Stimulated activated naive CD8-positive, alpha-beta T cell treated with anti-CD3 and anti-CD28 coated beads, Interleukin-15, Interleukin-2, amounts not matched to agents 100 ng/mL and 50 ng/mL, for 24 hours (primary cell): ENCODE results near the gene C3orf80.
"Not testable (repeated sequence)": the region's sequence is repeated elsewhere in the genome, so short reads cannot be mapped to it uniquely, and the experiment has no call there.

ENCODE experiments used
- H3K27ac Mint-ChIP-seq: one replicate; pipeline ENCODE4 v1.8.0; 2021; ENCODE audit warnings: mild to moderate bottlenecking, mixed read lengths
- H3K27me3 Mint-ChIP-seq: one replicate; pipeline ENCODE4 v1.8.0; 2021; ENCODE audit warnings: mixed read lengths
- H3K36me3 Mint-ChIP-seq: one replicate; pipeline ENCODE4 v1.8.0; 2021; ENCODE audit warnings: low read depth, mixed read lengths
- H3K4me1 Mint-ChIP-seq: one replicate; pipeline ENCODE4 v1.8.0; 2021; ENCODE audit warnings: low read depth, mixed read lengths
- H3K4me3 Mint-ChIP-seq: one replicate; pipeline ENCODE4 v1.8.0; 2021; ENCODE audit warnings: mild to moderate bottlenecking, mixed read lengths
- H3K9me3 Mint-ChIP-seq: one replicate; pipeline ENCODE4 v1.8.0; 2021; ENCODE audit warnings: mixed read lengths

The C3orf80 gene

DNA sequence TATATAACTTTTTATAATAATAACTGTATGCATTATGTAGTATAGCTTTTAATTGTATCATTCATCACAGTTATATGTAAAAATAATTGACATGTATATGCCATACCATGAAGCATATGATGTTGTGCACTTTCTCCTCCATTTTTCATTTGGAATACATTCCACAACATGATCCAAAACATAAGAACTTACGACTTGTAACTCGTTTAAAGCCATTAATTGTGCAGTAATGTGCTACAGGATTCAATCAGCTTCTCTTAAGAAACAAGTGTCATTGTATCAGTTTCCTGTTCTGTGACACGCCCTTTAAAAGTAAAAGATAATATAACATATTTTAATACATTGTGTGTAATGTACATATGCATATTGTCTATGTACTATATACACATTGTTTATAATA lies 2.2 kb downstream of the C3orf80 start:
- Mint-ChIP-seq H3K27me3 (peaks cover 68% of the 10 kb centered on the region), H3K9me3 (no peaks in the 10 kb centered on the region), H3K36me3 (no peaks in the 10 kb centered on the region), H3K4me1 (peaks cover 16% of the 10 kb centered on the region), H3K4me3 (no peak overlapping the region), H3K27ac (no peak overlapping the region)

DNA sequence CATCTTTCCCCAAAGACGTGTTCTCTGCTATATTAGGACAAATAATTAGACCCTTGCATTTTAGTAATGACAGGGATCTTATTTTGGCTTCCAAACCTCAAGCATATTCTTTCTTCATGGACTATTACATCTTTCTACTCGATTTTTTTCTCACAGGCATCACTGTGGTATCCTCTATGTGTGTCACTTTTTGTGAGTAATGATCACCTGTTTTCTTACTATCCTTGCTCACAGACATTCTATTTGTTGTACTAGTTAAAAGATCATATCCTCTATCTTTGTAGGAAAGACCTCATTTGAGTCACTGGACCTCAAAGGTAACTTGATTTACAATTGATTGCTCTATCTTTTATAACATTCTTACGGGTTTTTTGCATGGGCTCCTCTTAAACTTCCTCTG lies 6.8 kb downstream of the C3orf80 start:
- Mint-ChIP-seq H3K9me3 (no peaks in the 10 kb centered on the region), H3K4me3 (no peak overlapping the region), H3K27me3 (peaks cover 40% of the 10 kb centered on the region), H3K4me1 (no peaks in the 10 kb centered on the region), H3K27ac (no peak overlapping the region), H3K36me3 (no peaks in the 10 kb centered on the region)

DNA sequence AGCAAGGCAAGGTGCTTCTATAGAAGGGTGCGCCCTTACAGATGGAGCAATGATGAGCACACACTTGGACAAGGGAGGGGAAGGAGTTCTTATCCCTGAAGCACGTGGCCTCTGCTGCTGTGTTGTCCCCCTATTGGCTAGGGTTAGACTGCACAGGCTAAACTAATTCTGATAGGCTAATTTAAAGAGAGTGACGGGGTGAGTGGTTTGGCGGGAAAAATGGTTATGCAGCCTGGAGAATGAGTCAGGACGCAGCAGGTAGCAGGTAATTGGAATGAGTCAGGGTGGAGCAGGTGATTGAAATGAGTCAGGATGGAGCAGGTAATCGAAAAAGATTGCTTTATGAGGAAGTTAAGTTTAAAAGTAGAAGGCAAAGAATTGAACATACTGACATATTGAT lies 15.5 kb downstream of the C3orf80 start:
- peaks cover 22% of the 10 kb centered on the region for H3K27me3 Mint-ChIP-seq
- H3K4me3 Mint-ChIP-seq, H3K4me1 Mint-ChIP-seq, H3K27ac Mint-ChIP-seq, H3K36me3 Mint-ChIP-seq, H3K9me3 Mint-ChIP-seq: not testable (repeated sequence)

DNA sequence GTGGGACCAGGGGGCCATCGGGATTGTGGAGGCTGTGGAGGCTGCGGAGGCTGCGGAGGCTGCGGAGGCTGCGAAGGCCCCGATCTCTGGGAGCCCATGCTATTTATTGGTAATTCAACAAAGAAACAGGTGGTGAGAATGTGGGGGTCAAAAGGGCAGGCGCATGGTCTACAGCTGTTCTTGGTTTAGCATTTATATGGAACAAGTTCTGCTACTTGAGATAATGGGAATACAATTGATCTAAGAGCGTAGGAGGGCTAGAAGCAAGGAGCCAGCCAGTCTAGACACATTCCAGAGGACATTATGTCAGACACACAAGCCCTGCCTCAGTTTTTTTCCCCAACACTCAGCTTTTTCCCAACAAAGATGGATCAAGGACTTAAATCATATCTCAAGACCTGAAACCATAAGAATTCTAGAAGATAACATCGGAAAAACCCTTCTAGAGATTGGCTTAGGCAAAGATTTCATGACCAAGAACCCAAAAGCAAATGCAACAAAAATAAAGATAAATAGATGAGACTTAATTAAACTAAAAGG lies 20.1 kb downstream of the C3orf80 start:
- H3K4me3 Mint-ChIP-seq = no peak overlapping the region
- peaks cover 15% of the 10 kb centered on the region for H3K27me3 Mint-ChIP-seq
- H3K27ac Mint-ChIP-seq = no peak overlapping the region
- H3K4me1 Mint-ChIP-seq = no peaks in the 10 kb centered on the region
- H3K9me3 Mint-ChIP-seq = no peaks in the 10 kb centered on the region
- H3K36me3 Mint-ChIP-seq = no peaks in the 10 kb centered on the region

DNA sequence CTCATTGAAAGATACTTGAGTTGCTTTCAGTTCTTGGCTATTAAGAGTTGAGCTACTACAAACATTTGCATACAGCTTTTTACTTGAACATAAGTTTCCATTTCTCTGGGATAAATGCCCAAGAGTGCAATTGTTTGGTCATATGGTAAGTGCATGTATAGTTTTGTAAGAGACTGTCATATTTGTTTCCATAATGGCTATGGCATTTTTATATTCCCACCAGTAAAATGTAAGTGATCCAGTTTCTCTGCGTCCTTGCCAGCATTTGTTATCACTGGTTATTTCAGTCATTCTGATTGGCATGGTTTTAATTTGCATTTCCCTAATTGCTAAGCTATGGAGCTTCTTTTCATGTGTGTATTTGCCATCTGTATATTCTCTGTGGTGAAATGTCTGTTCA lies 22.5 kb downstream of the C3orf80 start:
- Mint-ChIP-seq H3K27ac (no peak overlapping the region), H3K4me1 (no peaks in the 10 kb centered on the region), H3K4me3 (no peak overlapping the region), H3K27me3 (no peaks in the 10 kb centered on the region), H3K9me3 (no peaks in the 10 kb centered on the region), H3K36me3 (no peaks in the 10 kb centered on the region)

DNA sequence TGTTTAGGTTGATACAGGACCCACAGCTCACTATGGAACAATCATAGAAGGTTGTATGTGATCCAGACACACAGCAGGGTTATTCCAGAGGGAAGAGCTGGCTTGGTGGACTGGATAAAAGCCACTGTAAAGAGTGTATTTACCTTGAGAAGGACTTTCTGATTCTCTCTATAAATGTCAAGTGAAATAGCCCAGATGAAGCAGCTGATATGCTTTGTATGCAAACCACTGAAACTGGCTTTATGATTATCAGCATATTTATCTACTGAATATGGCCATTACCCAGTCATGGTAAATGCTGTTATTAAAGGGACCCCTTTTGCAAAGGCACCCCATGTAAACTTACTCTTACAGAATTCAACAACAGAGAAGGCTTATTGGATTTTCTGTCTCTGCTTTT lies 28.1 kb downstream of the C3orf80 start:
- H3K9me3 Mint-ChIP-seq = no peaks in the 10 kb centered on the region
- H3K4me1 Mint-ChIP-seq = no peaks in the 10 kb centered on the region
- H3K27me3 Mint-ChIP-seq = no peaks in the 10 kb centered on the region
- no peak overlapping the region for H3K4me3 Mint-ChIP-seq
- H3K36me3 Mint-ChIP-seq = peaks cover 6% of the 10 kb centered on the region
- no peak overlapping the region for H3K27ac Mint-ChIP-seq

DNA sequence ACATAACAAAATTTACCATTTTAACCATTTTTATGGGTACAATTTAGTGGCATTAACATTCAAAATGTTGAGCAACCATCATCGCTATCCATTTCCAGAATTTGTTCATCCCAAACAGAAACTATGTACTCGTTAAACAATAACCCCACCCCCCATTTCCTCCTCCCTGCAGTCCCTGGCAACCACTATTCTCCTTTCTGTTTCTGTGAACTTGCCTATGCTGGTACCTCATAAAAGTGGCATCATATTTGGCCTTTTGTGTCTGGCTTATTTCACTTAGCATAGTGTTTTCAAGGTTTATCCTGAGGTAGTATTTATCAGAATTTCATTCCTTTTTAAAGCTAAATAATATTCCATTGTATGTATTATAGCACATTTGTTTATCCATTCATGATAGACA lies 32.4 kb downstream of the C3orf80 start:
- Mint-ChIP-seq H3K4me3 (no peak overlapping the region), H3K9me3 (no peaks in the 10 kb centered on the region), H3K4me1 (no peaks in the 10 kb centered on the region), H3K27ac (no peak overlapping the region), H3K27me3 (no peaks in the 10 kb centered on the region), H3K36me3 (peaks cover 16% of the 10 kb centered on the region)

DNA sequence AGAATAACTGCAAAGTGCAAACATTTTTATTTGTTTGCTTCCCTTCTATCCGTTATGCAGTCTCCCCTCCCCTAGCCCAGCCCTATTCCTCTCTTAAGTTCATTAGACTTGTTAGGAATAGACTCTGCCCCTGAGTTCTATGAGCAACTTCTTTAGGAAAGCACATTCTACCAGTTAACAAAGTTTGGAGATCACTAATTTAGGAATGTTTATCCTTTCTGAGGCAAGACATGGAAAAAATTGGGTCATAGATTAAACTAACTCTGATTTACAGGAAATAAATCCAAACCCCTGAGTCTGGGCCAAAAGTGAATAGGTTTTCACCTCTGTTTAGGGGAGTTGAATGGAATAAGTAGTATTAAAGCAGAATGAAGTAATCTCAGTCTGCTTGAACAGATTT lies 34.4 kb downstream of the C3orf80 start:
- Mint-ChIP-seq H3K27me3 (no peaks in the 10 kb centered on the region), H3K27ac (no peak overlapping the region), H3K36me3 (peaks cover 18% of the 10 kb centered on the region), H3K9me3 (no peaks in the 10 kb centered on the region), H3K4me1 (no peaks in the 10 kb centered on the region), H3K4me3 (no peak overlapping the region)

DNA sequence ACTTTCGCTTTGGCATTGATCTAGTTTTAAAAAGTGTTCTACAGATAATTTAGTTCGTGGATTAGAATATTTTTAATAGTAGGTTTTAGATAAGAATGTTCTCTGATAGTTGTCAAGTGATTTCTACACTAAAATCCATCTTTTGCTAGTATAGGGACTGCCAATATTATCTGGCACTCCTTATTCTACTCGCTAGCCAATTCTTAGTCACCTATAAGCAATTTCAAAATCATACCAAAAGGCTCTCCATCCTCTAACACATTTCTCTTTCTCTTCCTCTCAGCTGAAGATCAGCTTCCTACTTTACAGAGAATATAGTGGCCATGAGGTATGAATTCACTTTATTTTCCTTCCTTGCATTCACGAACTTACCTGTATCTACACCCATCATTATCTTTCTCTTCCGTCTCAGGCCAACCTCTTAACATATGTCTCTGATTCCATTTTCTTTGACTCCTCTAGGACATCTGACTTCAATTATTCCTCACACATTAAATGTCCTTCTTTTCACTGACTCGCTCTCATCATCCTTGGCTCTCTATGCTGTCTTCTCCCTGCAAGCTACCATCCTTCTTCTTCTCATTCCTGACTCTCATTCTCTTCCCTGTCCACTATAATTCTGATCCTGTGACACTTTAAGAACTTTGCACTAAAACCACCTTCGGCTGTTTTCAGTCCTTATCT lies 35.5 kb downstream of the C3orf80 start:
- H3K27ac Mint-ChIP-seq = no peak overlapping the region
- no peaks in the 10 kb centered on the region for H3K27me3 Mint-ChIP-seq
- H3K36me3 Mint-ChIP-seq = peaks cover 18% of the 10 kb centered on the region
- no peak overlapping the region for H3K4me3 Mint-ChIP-seq
- H3K4me1 Mint-ChIP-seq = no peaks in the 10 kb centered on the region
- no peaks in the 10 kb centered on the region for H3K9me3 Mint-ChIP-seq

DNA sequence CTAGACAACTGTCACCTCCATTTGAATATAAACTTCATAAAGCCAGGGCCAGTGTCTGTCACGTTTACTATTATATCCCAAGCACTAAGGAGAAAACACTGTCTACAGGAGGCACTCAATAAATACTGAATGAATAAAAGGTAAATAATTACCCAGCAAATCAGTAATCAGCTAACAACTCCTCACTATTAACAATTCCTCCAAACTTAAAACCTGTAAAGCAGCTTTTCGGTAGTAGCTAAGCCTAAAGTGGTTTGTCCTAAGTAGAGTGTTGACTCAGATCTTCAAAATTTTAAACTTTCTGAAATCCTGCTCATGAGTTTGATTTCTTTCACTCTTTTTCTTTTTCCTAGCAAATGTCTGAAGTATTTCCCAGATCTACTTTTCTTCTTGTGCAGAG lies 39.9 kb downstream of the C3orf80 start:
- Mint-ChIP-seq H3K36me3 (peaks cover 16% of the 10 kb centered on the region), H3K27me3 (no peaks in the 10 kb centered on the region), H3K27ac (no peak overlapping the region), H3K4me3 (no peak overlapping the region), H3K4me1 (no peaks in the 10 kb centered on the region), H3K9me3 (no peaks in the 10 kb centered on the region)
